Measurements from ENCODE around the gene ZFP36L1. TPM values are rescaled to one million over a fixed set of nuclear protein-coding genes. Genes with fewer than 3 reads are reported as not detected.

ZFP36L1 gene
- total RNA-seq, 2 donors from 2014 or later, result 66.6 to 276 TPM

GRCh38 chr14:68793734-68794129, 865 bp upstream of the ZFP36L1 start:
- Histone ChIP-seq H3K36me3 (peaks cover 32% of the 10 kb centered on the region), H3K4me1 (peaks cover 0 to 31% of the 10 kb centered on the region in 2 donors), H3K9me3 (no peaks in the 10 kb centered on the region), H3K27me3 (no peaks in the 10 kb centered on the region), H3K4me3 (peak overlapping the region; percentile 83 to 94), H3K27ac (peak overlapping the region; percentile 100)
- no peak for TF ChIP-seq CTCF (IDR thresholded peaks at IDR 0.05)
- no peak for DNase-seq (ENCODE audit: low spot score)

DNA sequence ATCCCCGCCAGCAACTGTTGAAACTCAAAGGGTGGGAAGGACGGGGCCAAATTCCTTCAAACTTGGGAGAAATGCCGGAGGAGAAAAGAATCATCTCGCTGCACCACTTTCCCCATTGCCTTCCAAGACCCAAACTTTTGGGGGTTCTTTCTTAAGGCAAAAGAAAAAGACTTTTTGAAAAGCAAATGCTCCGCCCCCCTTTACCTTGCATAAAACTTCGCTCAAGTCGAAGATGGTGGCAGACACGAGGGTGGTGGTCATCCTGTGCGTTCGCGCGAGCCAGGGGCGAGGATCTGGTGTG, 239 bp downstream of the ZFP36L1 start:
- no peak for DNase-seq (ENCODE audit: low spot score)
- no peak for TF ChIP-seq CTCF (IDR thresholded peaks at IDR 0.05)

DNA sequence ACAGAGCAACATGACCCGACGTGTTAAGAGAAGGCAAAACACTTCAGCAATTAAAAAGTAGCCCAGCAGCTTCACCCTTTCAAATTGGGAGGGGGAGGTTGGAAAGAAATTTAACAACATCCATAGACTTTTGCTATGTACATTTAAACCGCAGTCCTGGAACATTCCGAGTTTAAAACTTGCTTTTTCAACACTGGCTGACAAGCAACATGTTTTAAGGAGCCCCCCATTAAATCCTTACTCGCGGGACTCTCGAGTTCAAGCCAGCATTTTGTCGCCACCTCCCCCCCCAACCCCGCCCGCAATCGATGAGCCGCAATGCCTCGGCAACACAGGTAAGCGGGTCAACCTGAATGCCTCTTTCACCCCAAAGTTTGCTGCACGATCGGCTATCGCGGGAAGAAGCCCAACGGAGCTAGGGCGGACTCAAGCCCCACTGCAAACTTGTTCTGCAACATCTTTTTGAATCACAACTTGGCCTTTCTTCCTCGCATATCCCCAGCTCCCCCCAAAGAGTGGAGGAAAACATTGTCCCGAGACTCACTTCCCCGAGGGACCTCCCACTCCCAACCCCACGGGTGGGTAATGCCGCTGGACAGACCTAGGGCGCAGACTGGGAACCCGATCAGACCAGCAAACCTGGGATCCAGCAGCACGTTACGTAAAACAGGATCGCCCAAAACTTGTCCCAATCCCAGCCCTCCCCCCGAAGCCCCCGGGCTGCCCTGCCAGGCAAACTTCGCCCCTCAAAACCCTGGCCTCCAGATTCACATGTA, 777 bp downstream of the ZFP36L1 start:
- peak overlapping the region; percentile 100 for H3K27ac ChIP-seq
- H3K27me3 ChIP-seq, result no peaks in the 10 kb centered on the region
- peaks cover 49% of the 10 kb centered on the region for H3K36me3 ChIP-seq
- peak; percentile 58 for DNase-seq (ENCODE audit: low spot score)
- peaks cover 0 to 46% of the 10 kb centered on the region in 2 donors for H3K4me1 ChIP-seq
- TF ChIP-seq CTCF (IDR thresholded peaks at IDR 0.05), result no peak
- no peaks in the 10 kb centered on the region for H3K9me3 ChIP-seq
- peak overlapping the region; percentile 83 to 94 for H3K4me3 ChIP-seq

More for the DNA sequence above, 239 bp downstream of the ZFP36L1 start:
- peaks cover 0 to 41% of the 10 kb centered on the region in 2 donors for H3K4me1 ChIP-seq
- peak overlapping the region; percentile 100 for H3K27ac ChIP-seq
- peaks cover 43% of the 10 kb centered on the region for H3K36me3 ChIP-seq
- no peaks in the 10 kb centered on the region for H3K9me3 ChIP-seq
- H3K4me3 ChIP-seq, result peak overlapping the region; percentile 83 to 94
- H3K27me3 ChIP-seq, result no peaks in the 10 kb centered on the region

- H3K4me1 ChIP-seq, result peaks cover 0 to 43% of the 10 kb centered on the region in 2 donors
- H3K36me3 ChIP-seq, result peaks cover 52% of the 10 kb centered on the region
- H3K27me3 ChIP-seq, result no peaks in the 10 kb centered on the region
- no peak for TF ChIP-seq CTCF (IDR thresholded peaks at IDR 0.05)
- peak overlapping the region; percentile 83 to 94 for H3K4me3 ChIP-seq
- no peaks in the 10 kb centered on the region for H3K9me3 ChIP-seq
- peak; percentile 51 for DNase-seq (ENCODE audit: low spot score)
- H3K27ac ChIP-seq, result peak overlapping the region; percentile 100
Measured at GRCh38 chr14:68791078-68791901, 1.6 kb downstream of the ZFP36L1 start.

- no peaks in the 10 kb centered on the region for H3K27me3 ChIP-seq
- H3K4me3 ChIP-seq, result peak overlapping the region; percentile 83 to 94
- peaks cover 0 to 41% of the 10 kb centered on the region in 2 donors for H3K4me1 ChIP-seq
- H3K27ac ChIP-seq, result peak overlapping the region; percentile 100
- peak; percentile 53 for DNase-seq (ENCODE audit: low spot score)
- H3K36me3 ChIP-seq, result peaks cover 52% of the 10 kb centered on the region
- H3K9me3 ChIP-seq, result no peaks in the 10 kb centered on the region
- TF ChIP-seq CTCF (IDR thresholded peaks at IDR 0.05), result no peak
Measured at GRCh38 chr14:68790644-68791077, 2.2 kb downstream of the ZFP36L1 start.
